GM18505 (cell line): ENCODE data around the gene SDC1.
A peak's percentile ranks its signal among the peaks of the same experiment; 100 is the strongest.
"Not testable (repeated sequence)": the region's sequence is repeated elsewhere in the genome, so short reads cannot be mapped to it uniquely, and the experiment has no call there.

Source experiments
- ATAC-seq: cut with Tn5 transposase; IDR thresholded peaks from one replicate; pipeline ENCODE4 v1.9.1; 2021; ENCODE audit not compliant: unreplicated experiment
- POLR2A ChIP-seq: IDR thresholded peaks from 4 replicates; pipeline ENCODE4 v1.6.1; 2011; ENCODE audit warnings: borderline replicate concordance; ENCODE audit not compliant: insufficient read depth, insufficient read length; ENCODE audit errors: extremely low read depth

SDC1 gene

GRCh38 chr2:20236496-20236895 lies 11.6 kb upstream of the SDC1 start:
- no peak for TF ChIP-seq POLR2A
- no peak for ATAC-seq

GRCh38 chr2:20235655-20236305 lies 10.8 kb upstream of the SDC1 start:
- no peak for TF ChIP-seq POLR2A
- no peak for ATAC-seq

DNA sequence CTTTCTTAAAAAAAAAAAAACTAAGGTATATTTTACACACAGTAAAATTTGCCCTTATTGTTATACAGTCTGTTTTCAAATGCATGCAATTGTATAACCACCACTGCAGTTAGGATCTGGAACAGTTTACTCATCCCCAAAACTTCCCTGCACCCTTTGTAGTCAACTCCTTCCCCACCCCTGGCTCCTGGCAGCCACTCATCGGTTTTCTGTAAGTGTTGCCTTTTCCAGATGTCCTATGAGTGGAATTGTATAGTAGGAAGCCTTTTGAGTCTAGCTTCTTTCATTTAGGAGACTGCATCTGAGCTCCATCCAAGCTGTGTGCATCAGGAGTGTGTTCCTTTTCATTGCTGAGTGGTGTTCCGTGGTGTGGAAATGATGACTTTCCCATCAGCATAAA lies 9.7 kb upstream of the SDC1 start:
- ATAC-seq: not testable (repeated sequence)

DNA sequence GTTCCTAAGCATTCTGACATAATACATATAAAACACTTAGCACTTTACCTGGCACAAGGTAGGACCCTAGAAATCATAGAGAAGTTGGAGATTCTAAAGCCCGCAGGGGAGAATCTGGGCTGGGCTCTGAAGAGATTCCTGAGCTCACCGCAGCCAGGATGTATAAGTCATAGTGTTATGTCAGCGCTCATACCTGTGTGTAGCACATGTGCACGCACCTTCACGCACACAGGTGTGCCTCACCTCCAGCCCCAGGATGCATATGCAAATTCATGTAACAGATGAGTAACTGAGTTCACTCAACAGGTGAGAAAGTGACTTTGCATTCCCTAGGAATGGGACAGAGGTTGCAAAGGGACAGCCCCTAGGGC lies 7.9 kb upstream of the SDC1 start:
- TF ChIP-seq POLR2A: no peak
- no peak for ATAC-seq

DNA sequence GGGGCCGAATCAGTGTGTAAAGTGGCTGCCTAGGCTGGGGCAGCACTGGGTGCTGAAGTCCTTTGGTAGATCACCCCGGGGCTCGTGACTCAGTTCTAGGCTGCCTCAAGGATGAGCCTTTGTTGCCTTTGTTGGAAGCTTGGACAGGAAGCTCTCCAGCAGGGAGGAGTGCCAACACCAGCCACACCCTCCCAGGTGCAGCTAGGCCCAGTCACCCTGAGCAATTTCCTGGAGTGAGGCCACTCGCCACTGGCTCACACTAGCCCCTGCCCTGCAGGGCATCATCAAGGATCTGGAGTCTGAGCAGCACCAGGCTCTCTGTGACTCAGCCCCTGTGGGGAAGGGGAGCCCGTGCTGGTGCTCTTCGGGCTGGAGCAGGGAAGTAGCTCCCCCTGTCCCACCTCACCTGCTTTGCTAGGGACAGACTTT lies 6.7 kb upstream of the SDC1 start:
- no peak for TF ChIP-seq POLR2A
- ATAC-seq: no peak

GRCh38 chr2:20231159-20231558 lies 6.2 kb upstream of the SDC1 start:
- ATAC-seq: no peak
- no peak for TF ChIP-seq POLR2A

- no peak for TF ChIP-seq POLR2A
- ATAC-seq: no peak
Measured at GRCh38 chr2:20230114-20230425, 5.1 kb upstream of the SDC1 start.

- ATAC-seq: no peak
- TF ChIP-seq POLR2A: no peak
Measured at GRCh38 chr2:20229322-20230113, 4.6 kb upstream of the SDC1 start.

DNA sequence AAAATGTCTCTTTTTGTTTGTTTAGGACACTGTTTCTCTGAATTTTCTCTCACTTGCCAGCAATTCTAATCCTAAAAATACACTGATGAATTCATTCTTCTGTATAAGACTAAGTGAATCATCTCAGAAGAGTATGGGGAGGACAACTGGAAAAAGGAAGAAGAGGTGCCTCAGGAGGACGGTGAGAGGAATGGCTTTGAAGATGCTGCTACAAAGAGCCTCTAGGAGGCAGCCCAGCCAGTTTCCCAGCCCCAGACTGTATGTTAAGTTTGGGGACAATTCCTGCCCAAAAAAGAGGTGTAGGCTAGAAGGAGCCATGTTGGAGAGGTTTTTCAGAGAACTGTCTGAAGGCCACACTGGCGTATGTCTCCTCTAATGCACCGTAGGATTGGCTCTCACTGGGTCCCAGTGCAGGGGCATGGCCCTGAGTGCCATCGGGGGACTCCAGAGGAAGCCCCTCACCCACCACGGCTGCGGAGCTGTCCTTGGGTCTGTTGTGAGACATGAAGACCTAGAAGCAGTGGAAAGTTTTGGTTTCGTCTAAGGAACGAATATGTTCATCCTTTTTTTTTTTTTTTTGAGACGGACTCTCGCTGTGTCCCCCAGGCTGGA lies 3.1 kb upstream of the SDC1 start:
- no peak for ATAC-seq
- TF ChIP-seq POLR2A: no peak

- no peak for ATAC-seq
- no peak for TF ChIP-seq POLR2A
Measured at GRCh38 chr2:20226152-20226545, 1.2 kb upstream of the SDC1 start.

- no peak for TF ChIP-seq POLR2A
- ATAC-seq: peak; percentile 55
Measured at GRCh38 chr2:20225294-20226151, 593 bp upstream of the SDC1 start.

- peak; percentile 44 for TF ChIP-seq POLR2A
- no peak for ATAC-seq
Measured at GRCh38 chr2:20224164-20224715, 690 bp downstream of the SDC1 start.
